Esophagus squamous epithelium (tissue), 4 donors: ENCODE data around the gene PRLHR.

Experiments used
- CTCF ChIP-seq, 6 experiments: fragments of 450-650 bp in 4 of 6; fragments of 200-600 bp in 2 of 6; sonication (generic) in 2 of 6; IDR thresholded peaks; one replicate each; pipeline ENCODE4 v1.5.1; 2016 to 2019; ENCODE audit warnings: antibody characterized with exemption in 6 of 6, mild to moderate bottlenecking in 4 of 6, moderate library complexity in 4 of 6
- POLR2A ChIP-seq, 4 donors: fragments of 450-650 bp; IDR thresholded peaks; one replicate each; pipeline ENCODE4 v1.6.1; 2017; ENCODE audit warnings: antibody characterized with exemption in 4 of 4, mild to moderate bottlenecking in 4 of 4, moderate library complexity in 3 of 4

- TF ChIP-seq CTCF (IDR thresholded peaks at IDR 0.05) (no peak), POLR2A (IDR thresholded peaks at IDR 0.05) (no peak)
Observed at GRCh38 chr10:118625504-118625903, 30.1 kb upstream of the PRLHR start.
